Colonic mucosa (tissue), 4 donors: ENCODE results near the gene ARHGAP10. TPM values are rescaled to one million over a fixed set of nuclear protein-coding genes. Genes with fewer than 3 reads are reported as not detected.
A peak's percentile ranks its signal among the peaks of the same experiment; 100 is the strongest.

Experiments
- DNase-seq: peaks from one replicate; pipeline ENCODE4 v3.0.0-alpha.2; 2020
- H3K27ac ChIP-seq: fragments of 200-600 bp; one replicate; pipeline ENCODE4 v1.8.0; 2021
- H3K27me3 ChIP-seq: fragments of 200-600 bp; one replicate; pipeline ENCODE4 v1.8.0; 2021
- H3K36me3 ChIP-seq: fragments of 200-600 bp; one replicate; pipeline ENCODE4 v1.8.0; 2021
- H3K4me1 ChIP-seq: fragments of 200-600 bp; one replicate; pipeline ENCODE4 v1.8.0; 2021; ENCODE audit warnings: mild to moderate bottlenecking
- H3K4me3 ChIP-seq: fragments of 200-600 bp; one replicate; pipeline ENCODE4 v1.8.0; 2021
- H3K9ac ChIP-seq, 2 donors: one replicate each; pipeline ENCODE4 v1.7.0; 2013; ENCODE audit warnings: control low read depth in 2 of 2, low read depth in 2 of 2, low read length in 2 of 2
- H3K9me3 ChIP-seq: fragments of 200-600 bp; one replicate; pipeline ENCODE4 v1.8.0; 2021
- intact Hi-C: fragments of 100-400 bp; cut with DNase I; formaldehyde crosslinking; loops from one replicate; pipeline ENCODE4 v1.14.1; 2022
- total RNA-seq, 2 donors: library from RNA; stranded (reverse); fragmentation: NEBNext Ultra II Directional in 1 of 2; extraction: Animal tissue kit (Norgen Biotek cat#: 25700) in 1 of 2; gene quantifications; one replicate each; pipeline ENCODE4 v1.2.1, GENCODE V29; 2021
- TF ChIP-seq, protein P1 (sequence below): fragments of 200-600 bp; IDR thresholded peaks from one replicate; pipeline ENCODE4 v1.8.0; 2022; ENCODE audit warnings: antibody characterized with exemption, mild to moderate bottlenecking
- donor health status: healthy.
- donor health status: DM: no; HTN: no; CAD: no.
- donor health status: DM: no; HTN: no; CAD: no.

The ARHGAP10 gene
- total RNA-seq, 2 donors from 2014 or later: 4.4 to 7.1 TPM

DNA sequence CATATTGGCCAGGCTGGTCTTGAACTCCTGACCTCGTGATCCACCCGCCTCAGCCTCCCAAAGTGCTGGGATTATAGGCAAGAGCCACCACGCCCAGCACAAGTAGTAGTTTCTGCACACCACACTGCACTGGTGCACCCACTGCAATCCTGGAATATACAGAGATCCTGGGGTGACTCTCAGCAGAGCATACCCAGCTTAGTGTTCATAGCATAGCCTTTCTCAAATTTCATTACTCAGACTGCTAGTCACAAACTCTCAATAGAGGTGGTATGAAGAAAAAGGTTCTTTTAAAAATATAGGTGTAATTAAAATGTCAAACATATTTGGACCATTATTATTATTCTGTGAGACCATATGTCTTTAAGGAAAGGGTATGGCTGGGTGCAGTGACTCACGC lies 6.2 kb upstream of the ARHGAP10 start:
- no peak overlapping the region for H3K9ac ChIP-seq

DNA sequence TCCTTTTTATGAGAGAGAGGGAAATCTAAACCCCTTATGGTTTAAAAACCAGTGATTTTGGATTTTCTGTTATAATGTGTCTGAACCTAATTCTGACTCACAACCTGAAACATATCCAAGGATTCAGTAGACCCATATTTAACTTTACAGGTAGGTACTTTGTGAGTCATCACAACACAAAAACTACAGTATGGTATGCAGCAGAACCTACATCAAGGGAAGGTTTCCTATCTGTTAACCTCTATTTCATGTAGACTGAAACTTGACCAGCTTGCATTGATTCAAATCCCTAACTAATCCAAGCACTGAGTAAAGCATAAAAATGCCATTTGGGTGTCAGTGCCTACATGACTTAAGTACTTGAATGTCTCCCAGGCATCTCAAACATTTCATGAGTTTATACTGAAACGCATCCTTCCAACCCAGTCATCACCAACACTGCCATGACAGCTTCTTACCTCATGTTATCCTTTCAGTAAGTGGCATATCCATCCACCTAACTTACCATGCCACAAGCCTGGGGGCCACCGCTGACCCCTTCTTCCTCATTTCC lies 4.3 kb upstream of the ARHGAP10 start:
- Histone ChIP-seq H3K9ac (no peak overlapping the region), H3K4me1 (no peaks in the 10 kb centered on the region), H3K4me3 (no peak overlapping the region), H3K27me3 (no peaks in the 10 kb centered on the region), H3K27ac (no peak overlapping the region), H3K9me3 (no peaks in the 10 kb centered on the region), H3K36me3 (no peaks in the 10 kb centered on the region)
- intact Hi-C loops: no loop called here
- TF ChIP-seq, protein P1, sequence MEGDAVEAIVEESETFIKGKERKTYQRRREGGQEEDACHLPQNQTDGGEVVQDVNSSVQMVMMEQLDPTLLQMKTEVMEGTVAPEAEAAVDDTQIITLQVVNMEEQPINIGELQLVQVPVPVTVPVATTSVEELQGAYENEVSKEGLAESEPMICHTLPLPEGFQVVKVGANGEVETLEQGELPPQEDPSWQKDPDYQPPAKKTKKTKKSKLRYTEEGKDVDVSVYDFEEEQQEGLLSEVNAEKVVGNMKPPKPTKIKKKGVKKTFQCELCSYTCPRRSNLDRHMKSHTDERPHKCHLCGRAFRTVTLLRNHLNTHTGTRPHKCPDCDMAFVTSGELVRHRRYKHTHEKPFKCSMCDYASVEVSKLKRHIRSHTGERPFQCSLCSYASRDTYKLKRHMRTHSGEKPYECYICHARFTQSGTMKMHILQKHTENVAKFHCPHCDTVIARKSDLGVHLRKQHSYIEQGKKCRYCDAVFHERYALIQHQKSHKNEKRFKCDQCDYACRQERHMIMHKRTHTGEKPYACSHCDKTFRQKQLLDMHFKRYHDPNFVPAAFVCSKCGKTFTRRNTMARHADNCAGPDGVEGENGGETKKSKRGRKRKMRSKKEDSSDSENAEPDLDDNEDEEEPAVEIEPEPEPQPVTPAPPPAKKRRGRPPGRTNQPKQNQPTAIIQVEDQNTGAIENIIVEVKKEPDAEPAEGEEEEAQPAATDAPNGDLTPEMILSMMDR: no peak
- DNase-seq: no peak

More for the DNA sequence above, 6.2 kb upstream of the ARHGAP10 start:
- Histone ChIP-seq H3K9me3 (no peaks in the 10 kb centered on the region), H3K27me3 (no peaks in the 10 kb centered on the region), H3K4me3 (no peak overlapping the region), H3K36me3 (no peaks in the 10 kb centered on the region), H3K4me1 (no peaks in the 10 kb centered on the region), H3K27ac (no peak overlapping the region)
- TF ChIP-seq, protein P1: no peak
- no peak for DNase-seq
- intact Hi-C loops: no loop called here

DNA sequence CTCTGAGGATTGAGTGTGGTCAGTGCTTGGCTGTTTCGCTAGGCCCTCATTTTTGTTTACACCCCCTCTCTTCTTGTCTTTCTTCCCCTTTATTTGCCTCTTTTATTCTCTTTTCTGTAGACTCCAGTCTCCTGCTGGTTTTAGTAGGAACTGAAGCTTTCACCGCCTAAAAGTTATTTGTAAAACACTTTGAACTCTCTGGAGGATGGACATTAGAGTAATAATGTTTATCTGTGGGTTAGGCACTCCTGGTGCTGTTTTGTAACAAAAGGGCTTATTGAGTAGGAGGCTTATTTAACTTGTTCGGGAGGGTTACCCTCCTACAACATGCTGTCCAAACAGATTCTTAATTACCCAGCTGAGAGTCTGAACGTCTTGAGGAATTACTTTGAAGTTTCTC lies 1.6 kb upstream of the ARHGAP10 start:
- no peak for DNase-seq
- Histone ChIP-seq H3K27ac (no peak overlapping the region), H3K27me3 (no peaks in the 10 kb centered on the region), H3K9ac (no peak overlapping the region), H3K9me3 (no peaks in the 10 kb centered on the region), H3K36me3 (no peaks in the 10 kb centered on the region), H3K4me1 (peaks cover 6% of the 10 kb centered on the region), H3K4me3 (no peak overlapping the region)
- TF ChIP-seq, protein P1: no peak
- intact Hi-C loops: no loop called here

DNA sequence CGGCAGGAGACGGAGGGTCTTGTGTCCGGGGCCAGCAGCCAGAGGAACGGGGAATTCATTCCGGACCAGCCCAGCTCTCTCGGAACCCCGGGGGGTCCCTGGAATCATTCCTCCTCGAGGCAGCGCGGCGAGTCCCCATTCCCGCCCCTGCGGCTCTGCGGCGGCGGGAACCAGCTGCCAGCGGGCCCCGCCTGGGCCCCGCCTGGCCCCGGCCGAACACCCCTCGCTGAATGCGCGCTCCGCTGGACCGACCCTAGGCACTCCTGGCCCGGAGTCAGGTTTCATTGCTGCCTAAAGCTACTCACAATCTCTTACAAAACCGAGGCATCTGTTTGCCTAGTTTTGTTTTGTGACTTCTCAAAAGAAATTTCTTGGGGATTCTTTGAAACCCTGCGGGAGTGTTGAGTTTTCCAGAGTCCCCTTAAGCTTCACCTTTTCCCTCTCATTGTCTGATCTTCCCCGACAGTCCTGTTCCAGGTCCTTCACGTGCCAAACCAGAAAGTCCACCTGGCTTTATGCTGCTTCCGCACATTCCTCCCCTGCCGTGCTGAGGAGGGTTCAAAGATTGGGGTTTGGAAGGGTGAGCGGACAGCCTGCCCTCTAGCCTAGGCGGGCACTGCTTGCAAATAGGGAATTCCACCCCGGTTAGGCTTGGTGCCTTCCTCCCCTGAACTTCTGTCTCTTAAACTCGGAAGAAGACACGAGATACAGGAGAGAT lies 789 bp downstream of the ARHGAP10 start:
- H3K4me1 ChIP-seq: peaks cover 6% of the 10 kb centered on the region
- peak overlapping the region; percentile 60 to 85 for H3K9ac ChIP-seq
- no peaks in the 10 kb centered on the region for H3K9me3 ChIP-seq
- H3K27me3 ChIP-seq: no peaks in the 10 kb centered on the region
- DNase-seq: peak; percentile 33
- intact Hi-C loops: no loop called here
- H3K36me3 ChIP-seq: no peaks in the 10 kb centered on the region
- TF ChIP-seq, protein P1: no peak
- peak overlapping the region; percentile 73 for H3K4me3 ChIP-seq
- H3K27ac ChIP-seq: peak overlapping the region; percentile 75

DNA sequence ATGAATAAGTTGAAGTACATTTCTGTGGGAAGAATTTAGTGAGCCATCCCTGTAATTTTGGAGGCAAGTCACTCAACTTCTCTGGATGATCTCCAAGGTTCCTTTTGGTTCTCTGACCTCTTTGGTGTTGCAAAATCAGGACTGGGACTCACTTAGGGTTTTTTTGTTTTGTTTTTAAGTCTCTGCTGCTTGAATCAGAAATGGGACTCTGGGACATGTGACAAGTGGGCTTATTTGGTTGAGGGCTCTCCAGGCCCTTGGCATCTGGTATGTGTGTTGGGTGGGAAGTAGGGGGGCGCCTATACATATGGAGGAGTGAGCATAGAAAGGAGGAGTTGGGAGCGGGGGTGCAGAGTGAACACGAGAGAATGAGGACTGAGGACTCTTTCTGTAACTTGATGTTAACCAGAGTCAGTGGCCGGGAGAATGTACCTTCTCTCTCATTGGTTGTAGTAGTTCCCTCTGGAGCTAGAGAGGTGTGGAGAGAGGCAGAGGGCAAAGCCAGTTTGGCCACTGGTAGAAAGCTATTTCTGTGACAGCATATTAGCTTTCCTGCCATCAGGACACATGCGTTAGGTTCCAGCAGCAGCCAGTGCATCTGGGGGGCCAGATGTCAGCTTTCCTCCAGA lies 1.9 kb downstream of the ARHGAP10 start:
- H3K4me3 ChIP-seq: peak overlapping the region; percentile 73
- DNase-seq: no peak
- H3K27ac ChIP-seq: peak overlapping the region; percentile 75
- intact Hi-C loops: no loop called here
- no peaks in the 10 kb centered on the region for H3K36me3 ChIP-seq
- TF ChIP-seq, protein P1: no peak
- H3K27me3 ChIP-seq: no peaks in the 10 kb centered on the region
- H3K9me3 ChIP-seq: no peaks in the 10 kb centered on the region
- peak overlapping the region in 1 of 2 donors; percentile 26 for H3K9ac ChIP-seq
- peaks cover 6% of the 10 kb centered on the region for H3K4me1 ChIP-seq
